Renal pelvis (tissue), 4 donors: ENCODE data around the gene CCDC171. TPM values are rescaled to one million over a fixed set of nuclear protein-coding genes. Genes with fewer than 3 reads are reported as not detected.
A peak's percentile ranks its signal among the peaks of the same experiment; 100 is the strongest.
"Not testable (repeated sequence)": the region's sequence is repeated elsewhere in the genome, so short reads cannot be mapped to it uniquely, and the experiment has no call there.

ENCODE experiments used
- DNase-seq: peaks from one replicate; pipeline ENCODE4 v3.0.0-alpha.2; 2013
- polyA plus RNA-seq, 3 donors: library from polyadenylated mRNA; unstranded; fragments of 120-200 nt; gene quantifications; one replicate each; pipeline ENCODE4 v1.2.1, GENCODE V29; 2013; ENCODE audit not compliant: insufficient read length in 3 of 3

The CCDC171 gene
- polyA plus RNA-seq, 3 donors = 3.5 to 6.6 (median 6.1) TPM

- DNase-seq = no peak
Observed at GRCh38 chr9:15553528-15553898, 670 bp downstream of the CCDC171 start.

GRCh38 chr9:15570769-15571168, 17.9 kb downstream of the CCDC171 start:
- no peak for DNase-seq

GRCh38 chr9:15572200-15572770, 19.4 kb downstream of the CCDC171 start:
- DNase-seq = no peak

- no peak for DNase-seq
Observed at GRCh38 chr9:15576350-15577050, 23.7 kb downstream of the CCDC171 start.

GRCh38 chr9:15578714-15579113, 25.9 kb downstream of the CCDC171 start:
- DNase-seq = no peak

GRCh38 chr9:15584379-15584778, 31.5 kb downstream of the CCDC171 start:
- DNase-seq = no peak

- DNase-seq = no peak
Observed at GRCh38 chr9:15592317-15592716, 39.5 kb downstream of the CCDC171 start.

- not testable (repeated sequence) for DNase-seq
Observed at GRCh38 chr9:15592940-15593339, 40.1 kb downstream of the CCDC171 start.

GRCh38 chr9:15600666-15601330, 48.0 kb downstream of the CCDC171 start:
- not testable (repeated sequence) for DNase-seq

GRCh38 chr9:15606643-15607472, 54.0 kb downstream of the CCDC171 start:
- peak; percentile 55 for DNase-seq

GRCh38 chr9:15612962-15613361, 60.1 kb downstream of the CCDC171 start:
- DNase-seq = no peak

- no peak for DNase-seq
Observed at GRCh38 chr9:15617782-15618181, 64.9 kb downstream of the CCDC171 start.

GRCh38 chr9:15618540-15619331, 65.9 kb downstream of the CCDC171 start:
- DNase-seq = no peak

GRCh38 chr9:15622318-15622971, 69.6 kb downstream of the CCDC171 start:
- peak; percentile 44 for DNase-seq

- DNase-seq = no peak
Observed at GRCh38 chr9:15635752-15636151, 82.9 kb downstream of the CCDC171 start.

GRCh38 chr9:15640121-15640520, 87.3 kb downstream of the CCDC171 start:
- DNase-seq = no peak

GRCh38 chr9:15641291-15641690, 88.4 kb downstream of the CCDC171 start:
- DNase-seq = no peak

GRCh38 chr9:15642369-15642962, 89.6 kb downstream of the CCDC171 start:
- DNase-seq = peak; percentile 28

GRCh38 chr9:15670246-15670645, 117.4 kb downstream of the CCDC171 start:
- DNase-seq = no peak

- DNase-seq = no peak
Observed at GRCh38 chr9:15670894-15671293, 118.1 kb downstream of the CCDC171 start.

- DNase-seq = no peak
Observed at GRCh38 chr9:15693701-15694100, 140.9 kb downstream of the CCDC171 start.
